CD14-positive monocyte (primary cell): ENCODE results near the gene KRTAP24-1. TPM values are rescaled to one million over a fixed set of nuclear protein-coding genes. Genes with fewer than 3 reads are reported as not detected.

ENCODE experiments used
- DNase-seq, 3 donors: peaks; one replicate each; pipeline ENCODE4 v3.0.0-alpha.2; 2011 to 2022
- H2AFZ ChIP-seq: 2 replicates; pipeline ENCODE4 v1.6.0; 2012; ENCODE audit warnings: mild to moderate bottlenecking, low read depth, low read length, inconsistent platforms; ENCODE audit not compliant: insufficient read depth, poor library complexity, severe bottlenecking
- H3K27ac ChIP-seq, 2 donors: 1 replicate in 1 of 2; 2 replicates in 1 of 2; pipeline ENCODE4 v1.5.1; 2012 to 2013; ENCODE audit warnings: low read length in 2 of 2, control low read depth in 1 of 2, inconsistent platforms in 1 of 2, low read depth in 1 of 2, mild to moderate bottlenecking in 1 of 2
- H3K27me3 ChIP-seq, 2 donors: one replicate each; pipeline versions ENCODE4 v1.6.0 to v1.6.1; 2011 to 2013; ENCODE audit warnings: low read length in 2 of 2; ENCODE audit not compliant: control insufficient read depth in 2 of 2, insufficient read depth in 2 of 2
- H3K36me3 ChIP-seq, 2 donors: replicated peaks in 1 of 2; 1 replicate in 1 of 2; 2 replicates in 1 of 2; pipeline versions ENCODE4 v1.5.1 to v1.6.1; 2012 to 2013; ENCODE audit warnings: low read length in 2 of 2, control low read depth in 1 of 2, inconsistent platforms in 1 of 2, mild to moderate bottlenecking in 1 of 2; ENCODE audit not compliant: insufficient read depth in 2 of 2, control insufficient read depth in 1 of 2
- H3K4me1 ChIP-seq, 2 donors: 1 replicate in 1 of 2; 2 replicates in 1 of 2; pipeline versions ENCODE4 v1.5.1 to v1.6.1; 2012 to 2013; ENCODE audit warnings: low read length in 2 of 2, control low read depth in 1 of 2, inconsistent platforms in 1 of 2, mild to moderate bottlenecking in 1 of 2, moderate library complexity in 1 of 2; ENCODE audit not compliant: insufficient read depth in 2 of 2, control insufficient read depth in 1 of 2
- H3K4me2 ChIP-seq: replicated peaks from 2 replicates; pipeline ENCODE3; 2012; ENCODE audit warnings: low read length, moderate library complexity, mild to moderate bottlenecking; ENCODE audit not compliant: poor library complexity, severe bottlenecking; ENCODE audit errors: extremely low read depth
- H3K4me3 ChIP-seq, 3 experiments: fragments of 200-600 bp in 1 of 3; sonication (generic) in 1 of 3; replicated peaks in 1 of 3; 1 replicate in 2 of 3; 2 replicates in 1 of 3; pipeline ENCODE4 v1.5.1; 2011 to 2013; ENCODE audit warnings: low read length in 3 of 3, mild to moderate bottlenecking in 3 of 3, control low read depth in 2 of 3, low read depth in 2 of 3, inconsistent platforms in 1 of 3, moderate library complexity in 1 of 3
- H3K79me2 ChIP-seq: 2 replicates; pipeline ENCODE4 v1.6.0; 2012; ENCODE audit warnings: mild to moderate bottlenecking, control low read depth, inconsistent platforms, low read length, moderate library complexity; ENCODE audit not compliant: insufficient read depth
- H3K9ac ChIP-seq: 2 replicates; pipeline ENCODE4 v1.6.0; 2017; ENCODE audit warnings: low read length, mild to moderate bottlenecking; ENCODE audit not compliant: insufficient read depth, poor library complexity, severe bottlenecking
- H3K9me3 ChIP-seq, 2 donors: replicated peaks in 1 of 2; 1 replicate in 1 of 2; 2 replicates in 1 of 2; pipeline versions ENCODE4 v1.5.1 to v1.6.1; 2012 to 2013; ENCODE audit warnings: low read length in 2 of 2, control low read depth in 1 of 2; ENCODE audit not compliant: control insufficient read depth in 1 of 2, insufficient read depth in 1 of 2
- H4K20me1 ChIP-seq: 2 replicates; pipeline ENCODE4 v1.6.0; 2012; ENCODE audit warnings: mild to moderate bottlenecking, low read length, control low read depth, moderate library complexity; ENCODE audit not compliant: insufficient read depth
- H3K27ac Mint-ChIP-seq, 7 donors: one replicate each; pipeline ENCODE4 v1.8.0; 2020; ENCODE audit warnings: mild to moderate bottlenecking in 7 of 7, mixed read lengths in 7 of 7, moderate library complexity in 6 of 7, inconsistent platforms in 2 of 7
- H3K27me3 Mint-ChIP-seq, 3 donors: one replicate each; pipeline ENCODE4 v1.8.0; 2021 to 2022; ENCODE audit warnings: low read depth in 3 of 3, mild to moderate bottlenecking in 3 of 3, mixed read lengths in 3 of 3, moderate library complexity in 3 of 3, inconsistent platforms in 1 of 3
- H3K36me3 Mint-ChIP-seq, 2 donors: one replicate each; pipeline ENCODE4 v1.8.0; 2020; ENCODE audit warnings: mixed read lengths in 2 of 2, inconsistent platforms in 1 of 2, mild to moderate bottlenecking in 1 of 2
- H3K4me1 Mint-ChIP-seq: one replicate; pipeline ENCODE4 v1.8.0; 2020; ENCODE audit warnings: mild to moderate bottlenecking, mixed read lengths
- H3K4me3 Mint-ChIP-seq, 2 donors: one replicate each; pipeline ENCODE4 v1.8.0; 2020; ENCODE audit warnings: mild to moderate bottlenecking in 2 of 2, mixed read lengths in 2 of 2, moderate library complexity in 1 of 2
- H3K9me3 Mint-ChIP-seq, 7 donors: one replicate each; pipeline ENCODE4 v1.8.0; 2020 to 2022; ENCODE audit warnings: mixed read lengths in 7 of 7, mild to moderate bottlenecking in 6 of 7, moderate library complexity in 6 of 7, inconsistent platforms in 2 of 7
- WGBS: methylation state at CpG from one replicate; pipeline ENCODE4 v1.1.5; 2013; ENCODE audit warnings: missing lambda C conversion rate; ENCODE audit not compliant: insufficient coverage; 5-methylcytosine and 5-hydroxymethylcytosine counted together
- intact Hi-C, 2 donors: fragments of 100-400 bp; cut with micrococcal nuclease; formaldehyde crosslinking; loops; one replicate each; pipeline versions ENCODE4 v1.15.0 to v1.15.1; 2023
- polyA plus RNA-seq, 3 donors: library from polyadenylated mRNA; depleted of rRNA in 1 of 3; unstranded in 2 of 3; stranded (reverse) in 1 of 3; fragments of 300-500 nt in 2 of 3; fragments of >200 nt in 1 of 3; fragmentation: Illumina TruSeq in 2 of 3; gene quantifications; 1 replicate in 2 of 3; 2 replicates in 1 of 3; pipeline ENCODE4 v1.2.3, GENCODE V29; 2012 to 2021
- TF ChIP-seq, protein P1 (sequence below): fragments of 200-600 bp; IDR thresholded peaks from one replicate; pipeline ENCODE4 v1.8.0; 2022; ENCODE audit warnings: antibody characterized with exemption, mild to moderate bottlenecking

The KRTAP24-1 gene
- polyA plus RNA-seq, 3 donors = not detected

DNA sequence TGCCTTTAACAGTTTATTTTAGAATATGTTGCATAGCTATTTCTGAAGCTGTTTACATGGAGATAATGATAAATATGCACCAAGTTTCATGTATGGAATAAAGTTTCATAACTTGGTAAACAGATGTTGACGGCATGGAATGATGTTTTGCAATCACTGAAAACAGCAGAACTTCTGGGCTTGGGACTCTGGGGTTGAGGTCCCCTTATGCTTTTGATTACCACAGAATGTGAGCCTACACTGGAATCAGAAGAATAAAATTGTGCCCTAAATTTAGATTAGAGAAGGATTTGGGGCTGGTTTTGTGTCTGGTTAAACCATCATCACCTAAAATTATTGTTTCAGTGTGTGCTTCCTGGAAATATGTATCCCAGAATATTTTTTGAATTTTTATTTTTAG lies 11.1 kb downstream of the KRTAP24-1 start:
- no peaks in the 10 kb centered on the region for H3K36me3 Mint-ChIP-seq

DNA sequence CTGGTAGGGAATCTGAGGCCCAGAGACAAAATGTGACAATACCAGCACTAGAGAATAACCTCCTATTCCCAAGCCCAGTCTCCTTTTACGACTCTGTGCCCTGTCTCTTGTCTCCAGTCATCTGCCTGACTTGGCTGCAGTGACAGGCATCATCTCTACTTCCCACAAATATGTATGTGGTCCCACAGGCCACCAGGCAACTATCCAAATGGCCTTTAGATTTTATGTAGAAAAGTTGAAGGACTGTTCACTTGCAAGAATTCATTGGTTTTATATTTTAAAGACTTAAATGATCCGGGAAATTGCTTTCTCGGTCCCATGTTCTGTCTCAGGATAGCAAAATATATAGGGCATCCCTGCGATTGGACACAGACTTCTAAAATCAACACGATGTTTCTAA lies 11.6 kb downstream of the KRTAP24-1 start:
- no peaks in the 10 kb centered on the region for H3K4me1 Mint-ChIP-seq
- H3K4me2 ChIP-seq = no peak overlapping the region
- no peak overlapping the region for H3K4me3 ChIP-seq
- H3K79me2 ChIP-seq = no peaks in the 10 kb centered on the region
- H3K9ac ChIP-seq = no peak overlapping the region
- no peak overlapping the region for H3K4me3 Mint-ChIP-seq
- no peak overlapping the region for H2AFZ ChIP-seq
- no peak overlapping the region for H3K27ac ChIP-seq
- H3K9me3 ChIP-seq = peaks cover 0 to 2% of the 10 kb centered on the region in 2 donors
- H3K4me1 ChIP-seq = no peaks in the 10 kb centered on the region
- TF ChIP-seq, protein P1, sequence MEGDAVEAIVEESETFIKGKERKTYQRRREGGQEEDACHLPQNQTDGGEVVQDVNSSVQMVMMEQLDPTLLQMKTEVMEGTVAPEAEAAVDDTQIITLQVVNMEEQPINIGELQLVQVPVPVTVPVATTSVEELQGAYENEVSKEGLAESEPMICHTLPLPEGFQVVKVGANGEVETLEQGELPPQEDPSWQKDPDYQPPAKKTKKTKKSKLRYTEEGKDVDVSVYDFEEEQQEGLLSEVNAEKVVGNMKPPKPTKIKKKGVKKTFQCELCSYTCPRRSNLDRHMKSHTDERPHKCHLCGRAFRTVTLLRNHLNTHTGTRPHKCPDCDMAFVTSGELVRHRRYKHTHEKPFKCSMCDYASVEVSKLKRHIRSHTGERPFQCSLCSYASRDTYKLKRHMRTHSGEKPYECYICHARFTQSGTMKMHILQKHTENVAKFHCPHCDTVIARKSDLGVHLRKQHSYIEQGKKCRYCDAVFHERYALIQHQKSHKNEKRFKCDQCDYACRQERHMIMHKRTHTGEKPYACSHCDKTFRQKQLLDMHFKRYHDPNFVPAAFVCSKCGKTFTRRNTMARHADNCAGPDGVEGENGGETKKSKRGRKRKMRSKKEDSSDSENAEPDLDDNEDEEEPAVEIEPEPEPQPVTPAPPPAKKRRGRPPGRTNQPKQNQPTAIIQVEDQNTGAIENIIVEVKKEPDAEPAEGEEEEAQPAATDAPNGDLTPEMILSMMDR = no peak
- no peak for DNase-seq
- 80% methylated on average over 1 of the region's 5 CpGs for WGBS
- H3K27ac Mint-ChIP-seq = no peak overlapping the region
- no peaks in the 10 kb centered on the region for H3K36me3 ChIP-seq
- no peaks in the 10 kb centered on the region for H3K36me3 Mint-ChIP-seq
- intact Hi-C loops = no loop called here
- peaks cover 0 to 4% (median 3%) of the 10 kb centered on the region in 7 donors for H3K9me3 Mint-ChIP-seq
- no peaks in the 10 kb centered on the region for H3K27me3 ChIP-seq
- H3K27me3 Mint-ChIP-seq = no peaks in the 10 kb centered on the region
- H4K20me1 ChIP-seq = no peaks in the 10 kb centered on the region

More for the DNA sequence above, 11.1 kb downstream of the KRTAP24-1 start:
- Histone ChIP-seq H3K4me2 (no peak overlapping the region), H3K4me3 (no peak overlapping the region), H3K36me3 (no peaks in the 10 kb centered on the region), H3K27me3 (no peaks in the 10 kb centered on the region), H3K4me1 (no peaks in the 10 kb centered on the region), H3K9ac (no peak overlapping the region), H3K9me3 (peaks cover 0 to 2% of the 10 kb centered on the region in 2 donors), H3K79me2 (no peaks in the 10 kb centered on the region), H4K20me1 (no peaks in the 10 kb centered on the region), H2AFZ (no peak overlapping the region), H3K27ac (no peak overlapping the region)
- WGBS = 100% methylated on average over 1 of the region's 1 CpG
- TF ChIP-seq, protein P1 = no peak
- intact Hi-C loops = no loop called here
- H3K4me1 Mint-ChIP-seq = no peaks in the 10 kb centered on the region
- no peak for DNase-seq
- H3K4me3 Mint-ChIP-seq = no peak overlapping the region
- no peaks in the 10 kb centered on the region for H3K27me3 Mint-ChIP-seq
- no peak overlapping the region for H3K27ac Mint-ChIP-seq
- H3K9me3 Mint-ChIP-seq = peaks cover 0 to 4% (median 3%) of the 10 kb centered on the region in 7 donors
